Hematopoietic multipotent progenitor cell treated with erythropoietin and hydrocortisone succinate and interleukin-3 and kit ligand, for 8 days (in vitro differentiated cells): ENCODE data around the gene GAPDHS.

Experiments used
- DNase-seq: peaks from one replicate; pipeline ENCODE4 v3.0.0-alpha.2; 2015

Gene GAPDHS

DNA sequence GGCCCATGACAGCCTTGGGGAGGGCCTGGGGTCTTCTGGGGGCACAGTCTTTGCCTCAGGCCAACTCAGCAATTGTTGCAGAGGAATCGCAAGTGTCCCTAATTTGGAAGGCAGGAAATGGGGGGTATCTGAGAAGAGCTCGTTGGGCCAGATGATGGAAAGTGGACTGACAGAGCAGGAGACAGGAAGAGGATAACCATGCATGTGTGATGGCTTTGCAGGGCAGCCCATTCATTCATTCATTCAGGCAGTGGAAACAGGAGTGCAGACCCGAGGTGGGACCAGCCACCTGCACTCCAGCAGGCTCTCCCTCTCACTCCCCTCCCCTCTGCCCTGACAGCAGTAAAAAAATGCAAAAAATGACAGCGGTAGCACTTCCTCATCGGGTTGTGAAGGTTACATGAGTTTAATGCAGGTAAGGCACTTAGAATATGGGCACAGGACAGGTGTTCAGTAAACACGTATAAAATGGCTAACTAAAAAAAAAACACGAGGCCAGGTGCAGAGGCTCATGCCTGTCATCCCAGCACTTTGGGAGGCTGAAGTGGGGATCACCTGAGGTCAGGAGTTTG is 7.2 kb downstream of the GAPDHS start:
- no peak for DNase-seq

GRCh38 chr19:35542209-35542608 is 9.0 kb downstream of the GAPDHS start:
- no peak for DNase-seq

- no peak for DNase-seq
Observed at GRCh38 chr19:35543280-35544109, 10.2 kb downstream of the GAPDHS start.

GRCh38 chr19:35544110-35544802 is 11.0 kb downstream of the GAPDHS start:
- no peak for DNase-seq

GRCh38 chr19:35545001-35545854 is 12.0 kb downstream of the GAPDHS start, which contains the start of gene TMEM147:
Gene TMEM147 (plus strand): TSS chr19:35545626. CDS start chr19:35545740, 114 bp downstream.
- peak; percentile 90 for DNase-seq

GRCh38 chr19:35545855-35546381 is 12.7 kb downstream of the GAPDHS start:
- peak; percentile 46 for DNase-seq

DNA sequence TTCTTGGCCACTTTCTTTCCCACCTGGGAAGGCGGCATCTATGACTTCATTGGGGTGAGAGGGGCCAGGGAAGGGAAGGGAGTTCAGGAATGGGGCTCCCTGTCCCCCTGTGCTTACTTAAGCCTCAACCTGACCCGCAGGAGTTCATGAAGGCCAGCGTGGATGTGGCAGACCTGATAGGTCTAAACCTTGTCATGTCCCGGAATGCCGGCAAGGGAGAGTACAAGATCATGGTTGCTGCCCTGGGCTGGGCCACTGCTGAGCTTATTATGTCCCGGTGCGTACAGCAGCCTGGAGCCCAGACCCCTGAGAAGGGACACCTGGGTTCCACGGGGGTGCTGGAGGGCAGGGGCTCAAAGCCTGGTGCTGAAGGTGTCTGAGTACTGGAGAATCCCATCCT is 13.3 kb downstream of the GAPDHS start:
- no peak for DNase-seq

DNA sequence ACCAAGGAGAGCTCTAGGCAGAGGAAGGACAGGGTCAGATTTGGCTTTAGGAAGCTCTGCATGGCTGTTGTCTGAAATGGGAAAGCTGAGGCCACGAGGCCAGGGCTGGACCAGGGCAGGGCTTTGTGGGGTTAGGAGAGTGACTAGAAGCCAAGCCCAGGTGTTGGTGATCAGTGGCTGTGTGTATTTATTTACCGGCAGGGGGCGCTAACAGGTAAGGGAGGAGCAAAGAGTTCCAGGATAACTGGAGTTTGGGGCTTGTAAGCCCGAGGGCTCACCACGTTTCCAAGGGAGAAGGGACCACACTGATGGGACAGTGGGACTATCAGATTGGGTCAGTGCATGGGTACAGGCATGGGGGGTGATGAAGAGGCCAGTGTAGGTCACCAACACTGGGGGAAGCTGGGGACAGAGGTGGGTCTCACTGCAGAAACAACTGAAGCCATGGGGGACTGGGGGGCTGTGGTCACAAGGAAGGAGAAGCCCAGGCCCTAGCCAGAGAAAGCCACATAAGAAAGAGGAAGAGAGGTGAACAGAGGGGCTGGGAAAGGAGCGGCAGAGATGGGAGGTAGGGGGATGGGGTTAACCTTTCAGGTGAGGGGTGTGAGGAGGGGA is 16.0 kb downstream of the GAPDHS start:
- DNase-seq = peak; percentile 85

GRCh38 chr19:35549879-35550523 is 16.7 kb downstream of the GAPDHS start:
- no peak for DNase-seq

DNA sequence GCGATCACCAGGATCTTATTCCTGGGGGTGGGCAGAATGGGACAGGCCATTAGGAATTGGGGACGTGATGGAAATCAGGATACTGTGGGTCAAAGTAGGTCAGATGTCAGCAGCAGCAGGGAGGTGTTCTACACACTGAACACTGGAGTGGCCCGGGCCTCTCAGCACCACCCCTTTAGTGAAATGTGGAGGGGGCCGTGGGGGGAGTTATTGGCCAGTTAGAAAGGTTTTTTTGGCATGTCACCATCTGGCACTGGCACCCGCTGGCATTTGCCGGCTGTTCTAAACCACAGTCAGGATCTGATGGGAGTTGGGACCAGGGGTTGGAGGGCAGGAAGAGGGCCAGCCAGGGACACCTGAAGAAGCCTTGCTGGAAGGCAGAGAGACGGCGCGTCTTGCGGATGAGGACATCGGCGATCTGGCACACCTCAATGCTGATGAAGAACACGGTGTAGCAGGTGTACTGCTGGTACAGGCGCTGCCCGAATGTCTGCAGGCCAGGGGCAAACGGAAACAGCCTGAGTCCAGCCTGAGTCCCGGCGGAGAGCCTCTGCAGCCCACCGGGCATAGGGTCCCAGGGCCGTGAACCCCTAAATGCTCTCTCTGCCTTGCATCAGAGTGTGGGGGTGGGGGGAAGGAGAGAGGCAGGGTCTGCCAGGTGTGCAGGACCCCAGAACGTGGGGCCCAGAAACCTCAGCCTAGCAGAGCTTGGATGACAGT is 18.0 kb downstream of the GAPDHS start:
- DNase-seq = no peak

- DNase-seq = no peak
Observed at GRCh38 chr19:35552534-35553384, 19.5 kb downstream of the GAPDHS start.

GRCh38 chr19:35553385-35554000 is 20.2 kb downstream of the GAPDHS start:
- DNase-seq = no peak

- DNase-seq = no peak
Observed at GRCh38 chr19:35554076-35554475, 20.8 kb downstream of the GAPDHS start.

GRCh38 chr19:35555301-35556005 is 22.2 kb downstream of the GAPDHS start:
- peak; percentile 13 for DNase-seq

- DNase-seq = no peak
Observed at GRCh38 chr19:35556025-35556590, 22.9 kb downstream of the GAPDHS start.

DNA sequence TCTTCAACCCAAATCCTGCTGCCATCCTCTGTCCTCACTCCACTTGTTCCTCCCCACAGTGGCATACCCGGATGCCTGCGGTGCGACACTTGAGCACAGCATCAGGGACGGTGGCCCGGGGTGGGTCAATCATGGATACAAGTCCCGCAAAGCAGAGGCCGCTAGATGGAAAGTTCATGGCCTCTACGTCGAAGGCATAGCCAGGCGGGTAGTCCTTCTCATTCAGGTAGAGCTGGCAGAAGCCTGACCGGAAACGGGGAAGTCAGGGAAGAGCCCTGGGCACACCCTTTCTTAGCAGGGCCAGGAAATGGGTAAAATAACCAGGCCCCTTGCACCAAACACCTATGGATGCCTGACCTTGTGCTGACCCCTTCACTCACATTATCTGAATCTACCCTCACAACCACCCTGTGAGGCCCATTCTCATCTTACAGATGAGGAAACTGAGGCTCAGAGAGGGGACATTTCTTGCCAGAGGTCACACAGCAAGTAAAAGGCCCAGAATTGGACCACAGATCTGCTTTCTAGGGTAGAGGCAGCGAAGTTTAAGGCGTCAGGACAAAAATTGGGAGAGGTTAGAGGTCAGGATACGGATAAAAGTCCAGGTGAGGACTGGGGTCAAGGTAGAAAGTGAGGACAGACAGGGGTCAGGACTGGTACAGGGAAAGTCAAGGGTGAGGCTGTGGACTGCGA is 23.7 kb downstream of the GAPDHS start:
- DNase-seq = no peak

DNA sequence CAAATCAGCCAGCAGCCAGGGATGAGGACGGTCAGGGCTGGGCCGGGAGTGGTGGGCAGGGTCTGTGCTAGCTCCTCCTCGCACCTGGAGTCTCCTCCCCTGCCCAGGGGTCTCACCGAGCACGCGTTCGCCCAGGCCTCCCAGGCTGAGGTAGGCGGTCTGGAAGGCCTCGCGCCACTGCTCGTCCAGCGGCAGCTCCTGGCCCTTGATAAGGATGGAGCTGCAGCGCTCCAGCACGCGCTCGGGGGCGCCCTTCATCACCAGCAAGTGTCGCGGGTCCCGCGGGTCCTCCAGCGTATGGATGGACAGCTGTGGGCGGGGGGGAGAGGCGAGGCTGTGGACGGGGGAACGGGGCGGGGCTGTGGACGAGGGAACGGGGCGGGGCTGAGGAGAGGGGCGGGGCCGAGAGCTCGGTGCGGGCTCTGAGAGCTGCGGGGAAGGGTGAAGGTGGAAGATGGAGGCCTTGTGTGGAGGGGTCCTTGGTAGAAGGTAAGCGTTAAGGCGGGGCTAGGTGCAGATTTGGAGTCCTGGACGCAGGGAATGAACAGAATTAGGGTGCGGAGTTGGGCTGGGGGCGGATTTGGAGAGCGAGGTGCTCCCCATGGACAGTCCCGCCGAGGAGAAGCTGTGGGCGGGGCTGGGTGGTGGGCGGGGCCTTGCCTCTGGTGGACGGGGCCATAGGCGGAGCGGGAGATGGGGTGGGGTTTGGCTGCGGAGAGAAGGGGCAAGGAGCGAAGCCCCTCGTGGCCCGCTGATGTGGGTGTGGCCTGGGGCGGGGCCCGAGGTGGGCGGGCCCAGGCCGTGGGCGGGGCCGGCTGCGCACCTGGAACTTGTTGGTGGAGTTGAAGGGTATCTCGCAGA is 24.5 kb downstream of the GAPDHS start:
- DNase-seq = peak; percentile 62
